Hepatocyte (in vitro differentiated cells): ENCODE measurements around the gene ANKRD13D. TPM values are rescaled to one million over a fixed set of nuclear protein-coding genes. Genes with fewer than 3 reads are reported as not detected.

ENCODE experiments used
- DNase-seq: peaks from one replicate; pipeline ENCODE4 v3.0.0-alpha.2; 2016; ENCODE audit warnings: low spot score
- H2AFZ ChIP-seq: fragments of 200-600 bp; sonication (generic); 2 replicates; pipeline ENCODE4 v1.6.0; 2016; ENCODE audit warnings: antibody characterized with exemption, mild to moderate bottlenecking
- H3K27ac ChIP-seq: fragments of 200-600 bp; sonication (generic); 2 replicates; pipeline ENCODE4 v1.5.1; 2016; ENCODE audit warnings: mild to moderate bottlenecking
- H3K27me3 ChIP-seq: fragments of 200-600 bp; sonication (generic); 2 replicates; pipeline ENCODE4 v1.6.1; 2016
- H3K36me3 ChIP-seq: fragments of 200-600 bp; sonication (generic); replicated peaks from 2 replicates; pipeline ENCODE4 v1.5.1; 2016; ENCODE audit warnings: low read depth; ENCODE audit not compliant: insufficient read depth
- H3K4me1 ChIP-seq: fragments of 200-600 bp; sonication (generic); 2 replicates; pipeline ENCODE4 v1.5.1; 2016; ENCODE audit warnings: mild to moderate bottlenecking, moderate library complexity; ENCODE audit not compliant: insufficient read depth
- H3K4me2 ChIP-seq: fragments of 200-600 bp; sonication (generic); 2 replicates; pipeline ENCODE4 v1.6.0; 2016
- H3K4me3 ChIP-seq: fragments of 200-600 bp; sonication (generic); 2 replicates; pipeline ENCODE4 v1.5.1; 2016; ENCODE audit warnings: mild to moderate bottlenecking
- H3K79me2 ChIP-seq: fragments of 200-600 bp; sonication (generic); 2 replicates; pipeline ENCODE4 v1.6.0; 2017; ENCODE audit warnings: mild to moderate bottlenecking
- H3K9me2 ChIP-seq: fragments of 200-600 bp; sonication (generic); replicated peaks from 2 replicates; pipeline ENCODE4 v1.6.0; 2017; ENCODE audit warnings: mild to moderate bottlenecking; ENCODE audit not compliant: insufficient read depth
- H3K9me3 ChIP-seq: fragments of 200-600 bp; sonication (generic); 2 replicates; pipeline ENCODE4 v1.5.1; 2016; ENCODE audit warnings: low read depth, mild to moderate bottlenecking
- H4K20me1 ChIP-seq: fragments of 200-600 bp; sonication (generic); 2 replicates; pipeline ENCODE4 v1.6.0; 2016; ENCODE audit warnings: mild to moderate bottlenecking; ENCODE audit not compliant: insufficient read depth, poor library complexity, severe bottlenecking
- CTCF ChIP-seq: fragments of 200-600 bp; sonication (generic); IDR thresholded peaks from 2 replicates; pipeline ENCODE4 v1.5.1; 2016; ENCODE audit warnings: antibody characterized with exemption, mild to moderate bottlenecking; ENCODE audit not compliant: poor library complexity
- EZH2 ChIP-seq: fragments of 200-600 bp; sonication (generic); IDR thresholded peaks from 2 replicates; pipeline ENCODE4 v1.6.1; 2016; ENCODE audit warnings: antibody characterized with exemption, mild to moderate bottlenecking, borderline replicate concordance
- EZH2phosphoT487 ChIP-seq: fragments of 200-600 bp; sonication (generic); IDR thresholded peaks from one replicate; pipeline ENCODE4 v1.6.1; 2018; ENCODE audit warnings: antibody characterized with exemption, mild to moderate bottlenecking, low read depth, moderate library complexity; ENCODE audit not compliant: unreplicated experiment, severe bottlenecking
- WGBS: methylation state at CpG from one replicate; pipeline ENCODE4 v1.1.6; 2016; ENCODE audit warnings: low lambda C conversion rate; ENCODE audit errors: missing lambda C conversion rate; 5-methylcytosine and 5-hydroxymethylcytosine counted together
- polyA plus RNA-seq: library from polyadenylated mRNA; unstranded; fragments of >200 nt; fragmentation: Nextera tagmentation; extraction: Ambion mirVana; gene quantifications from 2 replicates; pipeline ENCODE4 v1.2.1, GENCODE V29; 2016
- total RNA-seq: library from RNA; depleted of rRNA; stranded (reverse); fragments of >200 nt; gene quantifications from 2 replicates; pipeline ENCODE4 v1.2.3, GENCODE V29; 2014

The ANKRD13D gene
- total and polyA plus RNA-seq, 2 experiments from 2014 or later, result 25.3 to 49.5 TPM

- Histone ChIP-seq H2AFZ (peak overlapping the region; percentile 60), H3K9me2 (no peaks in the 10 kb centered on the region), H3K4me1 (peaks cover 29% of the 10 kb centered on the region), H3K4me3 (peak overlapping the region; percentile 96), H3K9me3 (no peaks in the 10 kb centered on the region), H3K79me2 (peaks cover 66% of the 10 kb centered on the region), H3K27ac (peak overlapping the region; percentile 87), H4K20me1 (peaks cover 49% of the 10 kb centered on the region), H3K27me3 (no peaks in the 10 kb centered on the region), H3K4me2 (peak overlapping the region; percentile 92), H3K36me3 (no peaks in the 10 kb centered on the region)
- TF ChIP-seq EZH2phosphoT487 (no peak), EZH2 (no peak), CTCF (no peak)
- 35% methylated on average over 28 of the region's 30 CpGs for WGBS
- DNase-seq, result peak; percentile 69
Observed at GRCh38 chr11:67267188-67268080, 21.7 kb upstream of the ANKRD13D start.

- no peaks in the 10 kb centered on the region for H3K27me3 ChIP-seq
- no peaks in the 10 kb centered on the region for H3K9me3 ChIP-seq
- H3K9me2 ChIP-seq, result no peaks in the 10 kb centered on the region
- H3K36me3 ChIP-seq, result no peaks in the 10 kb centered on the region
- no peak overlapping the region for H2AFZ ChIP-seq
- no peak for DNase-seq
- H3K4me1 ChIP-seq, result peaks cover 29% of the 10 kb centered on the region
- peak overlapping the region; percentile 92 for H3K4me2 ChIP-seq
- WGBS, result 84% methylated on average over 21 of the region's 21 CpGs
- peaks cover 75% of the 10 kb centered on the region for H3K79me2 ChIP-seq
- no peak for TF ChIP-seq CTCF
- TF ChIP-seq EZH2, result no peak
- no peak for TF ChIP-seq EZH2phosphoT487
- peaks cover 58% of the 10 kb centered on the region for H4K20me1 ChIP-seq
- peak overlapping the region; percentile 87 for H3K27ac ChIP-seq
- H3K4me3 ChIP-seq, result no peak overlapping the region
Observed at GRCh38 chr11:67268081-67268961, 20.8 kb upstream of the ANKRD13D start.

GRCh38 chr11:67268962-67269268, 20.2 kb upstream of the ANKRD13D start:
- no peak for DNase-seq
- Histone ChIP-seq H3K27ac (no peak overlapping the region), H3K27me3 (no peaks in the 10 kb centered on the region), H4K20me1 (peaks cover 62% of the 10 kb centered on the region), H2AFZ (no peak overlapping the region), H3K4me3 (no peak overlapping the region), H3K4me1 (peaks cover 29% of the 10 kb centered on the region), H3K4me2 (no peak overlapping the region), H3K36me3 (no peaks in the 10 kb centered on the region), H3K9me3 (no peaks in the 10 kb centered on the region), H3K9me2 (no peaks in the 10 kb centered on the region), H3K79me2 (peaks cover 81% of the 10 kb centered on the region)
- 99% methylated on average over 13 of the region's 13 CpGs for WGBS
- TF ChIP-seq EZH2 (no peak), CTCF (no peak), EZH2phosphoT487 (no peak)
